Vagina (tissue), 2 donors: ENCODE measurements around the gene CTAGE9. TPM values are rescaled to one million over a fixed set of nuclear protein-coding genes. Genes with fewer than 3 reads are reported as not detected.

Source experiments
- DNase-seq, 2 donors: peaks; one replicate each; pipeline ENCODE4 v3.0.0-alpha.2; 2017; ENCODE audit errors: extremely low spot score in 2 of 2
- H3K27ac ChIP-seq: fragments of 200-600 bp; sonication (generic); one replicate; pipeline ENCODE4 v1.5.1; 2019
- H3K27me3 ChIP-seq: fragments of 200-600 bp; sonication (generic); one replicate; pipeline ENCODE4 v1.5.1; 2019
- H3K36me3 ChIP-seq, 2 donors: fragments of 200-600 bp; sonication (generic); one replicate each; pipeline ENCODE4 v1.5.1; 2017 to 2019
- H3K4me1 ChIP-seq: fragments of 200-600 bp; sonication (generic); one replicate; pipeline ENCODE4 v1.5.1; 2019
- H3K4me3 ChIP-seq, 2 donors: fragments of 200-600 bp; sonication (generic); 1 replicate in 1 of 2; 2 replicates in 1 of 2; pipeline ENCODE4 v1.5.1; 2016 to 2019
- H3K9me3 ChIP-seq: fragments of 200-600 bp; sonication (generic); one replicate; pipeline ENCODE4 v1.5.1; 2019
- POLR2A ChIP-seq, 2 donors: fragments of 450-650 bp; IDR thresholded peaks; one replicate each; pipeline ENCODE4 v1.6.1; 2017; ENCODE audit warnings: antibody characterized with exemption in 2 of 2, mild to moderate bottlenecking in 2 of 2, moderate library complexity in 2 of 2
- POLR2AphosphoS5 ChIP-seq, 2 donors: sonication (generic); formaldehyde crosslinking; IDR thresholded peaks; one replicate each; pipeline ENCODE4 v1.9.0; 2017; ENCODE audit warnings: antibody characterized with exemption in 2 of 2, mild to moderate bottlenecking in 2 of 2, low read depth in 1 of 2; ENCODE audit not compliant: insufficient read depth in 1 of 2
- intact Hi-C: fragments of 100-400 bp; cut with DNase I; formaldehyde crosslinking; loops from one replicate; pipeline ENCODE4 v1.15.1; 2023
- total RNA-seq: library from RNA; depleted of rRNA; stranded (reverse); fragments of >200 nt; gene quantifications from one replicate; pipeline ENCODE4 v1.2.3, GENCODE V29; 2016
- TF ChIP-seq, protein P1 (sequence below), 3 experiments: fragments of 450-650 bp in 2 of 3; fragments of 200-600 bp in 1 of 3; sonication (generic) in 1 of 3; IDR thresholded peaks; one replicate each; pipeline ENCODE4 v1.5.1; 2017 to 2019; ENCODE audit warnings: antibody characterized with exemption in 3 of 3, mild to moderate bottlenecking in 2 of 3, moderate library complexity in 2 of 3

The CTAGE9 gene
- total RNA-seq, 1 donor from 2014 or later: not detected

DNA sequence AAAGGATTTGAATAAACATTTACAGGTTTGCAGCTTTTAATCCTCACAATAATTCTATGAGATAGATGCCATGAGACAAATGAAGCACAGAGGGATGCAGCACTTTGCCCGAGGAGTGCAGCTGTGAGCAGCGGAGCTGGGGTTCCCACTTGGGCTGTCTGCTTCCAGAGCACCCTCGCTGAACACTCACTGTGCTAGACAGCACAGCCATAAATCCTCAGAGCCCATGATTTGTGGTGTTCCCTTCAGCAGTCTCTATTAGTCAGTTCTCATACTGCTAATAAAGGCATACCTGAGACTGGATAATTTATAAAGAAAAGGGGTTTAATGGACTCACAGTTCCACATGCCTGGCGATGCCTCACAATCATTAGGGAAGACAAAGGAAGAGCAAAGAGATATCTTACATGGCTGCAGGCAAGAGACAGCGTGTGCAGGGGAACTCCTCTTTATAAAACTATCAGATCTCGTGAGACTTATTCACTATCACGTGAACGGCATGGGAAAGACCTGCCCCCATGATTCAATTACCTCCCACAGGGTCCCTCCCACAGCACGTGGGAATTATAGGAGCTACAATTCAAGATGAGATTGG is 25.3 kb upstream of the CTAGE9 start:
- no peak for DNase-seq
- no peaks in the 10 kb centered on the region for H3K36me3 ChIP-seq
- no peaks in the 10 kb centered on the region for H3K27me3 ChIP-seq
- TF ChIP-seq, protein P1, sequence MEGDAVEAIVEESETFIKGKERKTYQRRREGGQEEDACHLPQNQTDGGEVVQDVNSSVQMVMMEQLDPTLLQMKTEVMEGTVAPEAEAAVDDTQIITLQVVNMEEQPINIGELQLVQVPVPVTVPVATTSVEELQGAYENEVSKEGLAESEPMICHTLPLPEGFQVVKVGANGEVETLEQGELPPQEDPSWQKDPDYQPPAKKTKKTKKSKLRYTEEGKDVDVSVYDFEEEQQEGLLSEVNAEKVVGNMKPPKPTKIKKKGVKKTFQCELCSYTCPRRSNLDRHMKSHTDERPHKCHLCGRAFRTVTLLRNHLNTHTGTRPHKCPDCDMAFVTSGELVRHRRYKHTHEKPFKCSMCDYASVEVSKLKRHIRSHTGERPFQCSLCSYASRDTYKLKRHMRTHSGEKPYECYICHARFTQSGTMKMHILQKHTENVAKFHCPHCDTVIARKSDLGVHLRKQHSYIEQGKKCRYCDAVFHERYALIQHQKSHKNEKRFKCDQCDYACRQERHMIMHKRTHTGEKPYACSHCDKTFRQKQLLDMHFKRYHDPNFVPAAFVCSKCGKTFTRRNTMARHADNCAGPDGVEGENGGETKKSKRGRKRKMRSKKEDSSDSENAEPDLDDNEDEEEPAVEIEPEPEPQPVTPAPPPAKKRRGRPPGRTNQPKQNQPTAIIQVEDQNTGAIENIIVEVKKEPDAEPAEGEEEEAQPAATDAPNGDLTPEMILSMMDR (IDR thresholded peaks at IDR 0.05): no peak
- TF ChIP-seq POLR2AphosphoS5 (IDR thresholded peaks at IDR 0.05; ENCODE audit: insufficient read depth in 1 of 2, low read depth in 1 of 2): no peak
- TF ChIP-seq POLR2A (IDR thresholded peaks at IDR 0.05): no peak
- H3K9me3 ChIP-seq: no peaks in the 10 kb centered on the region
- no peak overlapping the region for H3K27ac ChIP-seq
- no peak overlapping the region for H3K4me3 ChIP-seq
- no peaks in the 10 kb centered on the region for H3K4me1 ChIP-seq
- intact Hi-C loops: no loop called here

DNA sequence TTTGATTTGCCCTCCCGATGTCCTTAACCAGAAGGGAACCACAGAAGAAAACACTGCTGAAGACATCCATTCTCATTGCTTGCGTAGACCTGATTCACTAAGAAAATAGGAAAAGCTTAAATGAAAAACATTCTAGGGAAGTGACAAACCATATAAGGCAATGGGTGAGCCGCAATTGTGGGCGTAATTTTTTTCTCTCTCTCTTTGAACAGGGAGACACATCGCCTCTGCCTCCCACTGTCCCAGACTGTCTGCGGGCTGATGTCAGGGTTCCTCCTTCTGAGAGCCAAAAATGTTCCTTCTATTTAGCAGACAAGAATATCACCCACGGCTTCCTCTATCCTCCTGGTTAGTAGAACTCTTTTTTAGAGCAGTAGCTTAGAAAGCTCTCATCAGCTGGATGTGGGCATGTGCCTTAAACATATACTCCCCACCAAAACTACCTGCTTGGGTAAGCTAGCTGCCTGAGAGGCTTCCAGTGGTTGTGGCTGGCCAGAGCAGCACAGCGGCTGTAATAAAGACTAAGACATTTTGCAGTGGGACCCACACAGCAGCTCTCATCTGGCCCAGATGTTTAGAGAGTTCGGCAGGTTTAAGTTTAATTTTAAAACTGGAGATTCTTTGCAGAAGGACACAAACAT is 22.7 kb upstream of the CTAGE9 start:
- intact Hi-C loops: no loop called here
- TF ChIP-seq POLR2AphosphoS5 (IDR thresholded peaks at IDR 0.05; ENCODE audit: insufficient read depth in 1 of 2, low read depth in 1 of 2) (no peak), POLR2A (IDR thresholded peaks at IDR 0.05) (no peak)
- TF ChIP-seq, protein P1 (IDR thresholded peaks at IDR 0.05): no peak
- no peak overlapping the region for H3K27ac ChIP-seq
- DNase-seq: no peak
- H3K9me3 ChIP-seq: no peaks in the 10 kb centered on the region
- H3K27me3 ChIP-seq: no peaks in the 10 kb centered on the region
- no peak overlapping the region for H3K4me3 ChIP-seq
- H3K4me1 ChIP-seq: no peaks in the 10 kb centered on the region
- H3K36me3 ChIP-seq: no peaks in the 10 kb centered on the region

DNA sequence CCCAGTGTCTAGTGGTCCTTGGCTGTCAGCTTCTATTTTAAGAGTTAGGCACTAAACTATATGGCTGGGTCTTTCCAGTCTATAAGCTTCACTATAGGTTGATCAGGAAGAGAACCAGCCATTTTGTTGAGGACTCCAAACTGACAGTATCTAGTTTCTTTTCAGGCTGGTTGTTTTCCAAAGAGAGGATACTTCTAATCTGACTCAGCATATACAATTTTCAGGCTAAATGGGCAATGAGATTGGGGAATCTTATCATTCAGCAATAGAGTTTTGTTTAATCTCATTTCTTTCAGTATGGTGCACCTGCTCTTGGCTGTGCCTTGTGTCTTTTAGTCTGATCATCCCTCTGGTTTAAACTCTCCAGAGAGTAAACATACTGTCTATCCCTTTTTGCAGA is 20.4 kb upstream of the CTAGE9 start:
- intact Hi-C loops: no loop called here
- no peak overlapping the region for H3K27ac ChIP-seq
- no peaks in the 10 kb centered on the region for H3K27me3 ChIP-seq
- no peak for DNase-seq
- H3K4me3 ChIP-seq: no peak overlapping the region
- no peaks in the 10 kb centered on the region for H3K36me3 ChIP-seq
- TF ChIP-seq POLR2AphosphoS5 (IDR thresholded peaks at IDR 0.05; ENCODE audit: insufficient read depth in 1 of 2, low read depth in 1 of 2) (no peak), POLR2A (IDR thresholded peaks at IDR 0.05) (no peak)
- TF ChIP-seq, protein P1 (IDR thresholded peaks at IDR 0.05): no peak
- H3K4me1 ChIP-seq: no peaks in the 10 kb centered on the region
- H3K9me3 ChIP-seq: no peaks in the 10 kb centered on the region

DNA sequence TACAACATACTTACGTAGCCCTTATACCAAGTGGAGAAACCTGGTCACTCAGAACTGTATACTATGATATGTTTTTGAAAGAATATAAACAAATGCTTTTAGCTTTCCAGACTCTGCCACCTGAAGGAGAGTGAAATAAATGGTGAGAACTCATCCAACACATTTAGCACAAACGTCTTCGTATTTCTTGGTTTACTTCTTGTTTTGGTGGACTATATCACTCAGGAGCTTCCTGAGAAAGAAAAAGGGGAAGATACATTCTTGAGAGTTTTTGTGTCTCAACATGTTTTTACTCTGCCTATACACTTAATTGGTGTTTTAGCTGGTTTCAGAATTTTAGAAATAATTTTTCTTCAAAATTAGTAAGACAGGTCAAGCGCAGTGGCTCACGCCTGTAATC is 19.4 kb upstream of the CTAGE9 start:
- H3K4me3 ChIP-seq: no peak overlapping the region
- H3K36me3 ChIP-seq: no peaks in the 10 kb centered on the region
- H3K4me1 ChIP-seq: no peaks in the 10 kb centered on the region
- H3K27ac ChIP-seq: no peak overlapping the region
- H3K9me3 ChIP-seq: no peaks in the 10 kb centered on the region
- no peak for DNase-seq
- intact Hi-C loops: no loop called here
- H3K27me3 ChIP-seq: no peaks in the 10 kb centered on the region
- TF ChIP-seq, protein P1 (IDR thresholded peaks at IDR 0.05): no peak
- no peak for TF ChIP-seq POLR2A (IDR thresholded peaks at IDR 0.05)
- no peak for TF ChIP-seq POLR2AphosphoS5 (IDR thresholded peaks at IDR 0.05; ENCODE audit: insufficient read depth in 1 of 2, low read depth in 1 of 2)

DNA sequence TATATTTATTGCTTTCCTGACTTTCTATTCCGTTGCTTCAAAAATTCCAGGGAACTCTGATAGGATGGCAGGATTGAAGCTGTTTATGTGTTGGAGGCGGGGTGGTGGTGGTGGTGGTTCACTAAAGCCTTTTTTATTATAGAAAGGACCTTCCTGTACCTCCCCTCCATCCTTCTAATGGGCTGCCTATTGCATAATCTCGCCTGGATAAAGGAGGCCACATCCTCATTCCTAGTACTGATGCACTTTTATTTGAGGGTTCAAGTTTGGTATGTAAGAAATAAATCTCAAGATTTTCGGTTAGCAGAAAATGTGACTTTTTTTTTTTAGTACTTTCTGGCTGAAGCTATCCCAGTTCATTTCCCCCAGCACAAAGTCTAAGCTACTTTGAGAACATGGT is 18.7 kb upstream of the CTAGE9 start:
- intact Hi-C loops: no loop called here
- Histone ChIP-seq H3K4me3 (no peak overlapping the region), H3K4me1 (no peaks in the 10 kb centered on the region), H3K9me3 (no peaks in the 10 kb centered on the region), H3K36me3 (no peaks in the 10 kb centered on the region), H3K27ac (no peak overlapping the region), H3K27me3 (no peaks in the 10 kb centered on the region)
- no peak for DNase-seq
- TF ChIP-seq POLR2AphosphoS5 (IDR thresholded peaks at IDR 0.05; ENCODE audit: insufficient read depth in 1 of 2, low read depth in 1 of 2) (no peak), POLR2A (IDR thresholded peaks at IDR 0.05) (no peak)
- TF ChIP-seq, protein P1 (IDR thresholded peaks at IDR 0.05): no peak
